Measurements from ENCODE around the gene UBE2D2. TPM values are rescaled to one million over a fixed set of nuclear protein-coding genes. Genes with fewer than 3 reads are reported as not detected.

The UBE2D2 gene
- total RNA-seq, 1 experiment from 2014 or later: 193 TPM

DNA sequence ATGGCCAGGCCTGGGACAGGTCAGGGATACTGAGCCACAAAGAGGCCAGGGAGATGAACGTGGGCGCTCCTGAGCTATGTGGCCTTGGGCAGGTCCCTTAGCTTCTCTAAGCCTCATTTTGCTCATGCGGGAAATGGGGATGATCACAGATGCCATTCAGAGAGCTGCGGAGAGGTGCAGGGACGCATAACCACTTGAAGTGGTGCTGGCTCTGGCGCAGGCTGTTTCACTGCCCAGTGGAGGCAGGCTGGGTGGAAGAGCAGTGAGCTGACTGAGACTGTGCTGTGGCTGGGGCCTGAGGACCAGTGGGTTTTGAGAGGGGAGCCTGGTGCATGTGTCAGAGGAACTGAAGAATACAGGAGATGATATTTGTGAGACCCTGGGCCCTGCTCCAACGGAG is 105.4 kb downstream of the UBE2D2 start:
- H3K4me3 Mint-ChIP-seq (ENCODE audit: unreplicated experiment): no peak overlapping the region
- POLR2A ChIA-PET: interaction anchor here (0.5 to 0.6 kb wide), 2 partner anchors 12 to 82 kb away, joined by 3 to 6 read pairs; no protein-coding TSS in a partner anchor

DNA sequence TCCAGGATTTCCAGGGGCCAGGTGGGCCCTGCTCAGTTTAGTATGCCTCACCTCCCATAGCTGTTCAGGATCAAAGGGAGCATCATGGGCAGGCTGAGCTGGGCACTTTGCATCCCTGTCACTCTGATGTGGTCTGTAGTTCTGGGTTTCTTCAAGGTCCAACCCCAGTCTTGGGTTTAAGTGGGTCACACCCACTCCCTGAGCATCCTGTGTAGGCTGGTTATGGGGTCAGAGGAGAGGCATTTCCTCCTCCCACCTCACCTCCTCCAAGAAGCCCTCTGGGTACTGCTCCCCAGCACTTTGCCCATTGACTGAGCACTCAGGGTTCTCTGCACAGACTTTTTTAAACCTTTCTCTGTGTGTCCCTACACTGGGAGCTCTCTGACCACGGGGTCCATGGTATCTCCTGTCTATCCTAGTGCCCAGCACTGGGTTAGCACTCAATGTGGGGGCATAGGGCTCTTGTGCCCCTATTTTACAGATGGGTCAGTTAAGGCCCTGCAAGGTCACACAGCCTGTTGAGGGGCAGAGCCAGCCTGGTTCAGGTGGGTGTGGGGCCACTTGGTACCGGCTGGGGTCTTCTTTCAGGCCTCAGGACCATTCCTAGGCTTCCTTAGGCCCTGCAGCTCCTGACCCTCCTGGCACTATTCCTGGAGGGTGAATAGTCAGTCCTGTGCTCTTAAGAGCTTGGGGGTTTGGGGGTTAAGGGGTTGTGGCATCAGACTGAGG is 106.0 kb downstream of the UBE2D2 start:
- intact Hi-C loops (cut with micrococcal nuclease; ENCODE audit: unreplicated experiment): no loop called here
- Histone ChIP-seq H3K4me3 (ENCODE audit: low read depth, low read length) (no peak overlapping the region), H3K9me3 (no peaks in the 10 kb centered on the region), H3K36me3 (ENCODE audit: control insufficient read depth, insufficient read depth, low read length) (peaks cover 5% of the 10 kb centered on the region), H3K4me1 (peaks cover 3% of the 10 kb centered on the region; the same call in 1 of the 2 replicates), H3K27me3 (replicated peaks; ENCODE audit: control insufficient read depth, insufficient read depth, low read length) (no peaks in the 10 kb centered on the region)
- Mint-ChIP-seq H3K9me3 (ENCODE audit: unreplicated experiment) (no peaks in the 10 kb centered on the region), H3K27me3 (ENCODE audit: insufficient read depth, unreplicated experiment) (no peaks in the 10 kb centered on the region), H3K36me3 (ENCODE audit: insufficient read depth, unreplicated experiment) (peaks cover 15% of the 10 kb centered on the region), H3K27ac (ENCODE audit: unreplicated experiment) (no peak overlapping the region), H3K4me1 (ENCODE audit: low read depth, unreplicated experiment) (no peaks in the 10 kb centered on the region), H3K4me3 (ENCODE audit: unreplicated experiment) (no peak overlapping the region)
- TF ChIP-seq, protein P1, sequence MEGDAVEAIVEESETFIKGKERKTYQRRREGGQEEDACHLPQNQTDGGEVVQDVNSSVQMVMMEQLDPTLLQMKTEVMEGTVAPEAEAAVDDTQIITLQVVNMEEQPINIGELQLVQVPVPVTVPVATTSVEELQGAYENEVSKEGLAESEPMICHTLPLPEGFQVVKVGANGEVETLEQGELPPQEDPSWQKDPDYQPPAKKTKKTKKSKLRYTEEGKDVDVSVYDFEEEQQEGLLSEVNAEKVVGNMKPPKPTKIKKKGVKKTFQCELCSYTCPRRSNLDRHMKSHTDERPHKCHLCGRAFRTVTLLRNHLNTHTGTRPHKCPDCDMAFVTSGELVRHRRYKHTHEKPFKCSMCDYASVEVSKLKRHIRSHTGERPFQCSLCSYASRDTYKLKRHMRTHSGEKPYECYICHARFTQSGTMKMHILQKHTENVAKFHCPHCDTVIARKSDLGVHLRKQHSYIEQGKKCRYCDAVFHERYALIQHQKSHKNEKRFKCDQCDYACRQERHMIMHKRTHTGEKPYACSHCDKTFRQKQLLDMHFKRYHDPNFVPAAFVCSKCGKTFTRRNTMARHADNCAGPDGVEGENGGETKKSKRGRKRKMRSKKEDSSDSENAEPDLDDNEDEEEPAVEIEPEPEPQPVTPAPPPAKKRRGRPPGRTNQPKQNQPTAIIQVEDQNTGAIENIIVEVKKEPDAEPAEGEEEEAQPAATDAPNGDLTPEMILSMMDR (IDR thresholded peaks at IDR 0.05; ENCODE audit: insufficient read depth in 1 of 2, low read depth in 1 of 2, low read length in 1 of 2, severe bottlenecking in 1 of 2, unreplicated experiment in 1 of 2): no peak
- CTCF ChIA-PET: interaction anchor here (1.4 kb wide), 1 partner anchor 16 kb away, joined by 4 read pairs; no protein-coding TSS in a partner anchor
- POLR2A ChIA-PET: interaction anchor here (0.5 to 0.6 kb wide), 2 partner anchors 77 to 81 kb away, joined by 3 to 6 read pairs; no protein-coding TSS in a partner anchor
- BruUV-seq (replicated peaks): no TSS peak
- DNase-seq: no peak

More for the DNA sequence above, 105.4 kb downstream of the UBE2D2 start:
- Mint-ChIP-seq H3K4me1 (ENCODE audit: low read depth, unreplicated experiment) (no peaks in the 10 kb centered on the region), H3K27me3 (ENCODE audit: insufficient read depth, unreplicated experiment) (no peaks in the 10 kb centered on the region), H3K36me3 (ENCODE audit: insufficient read depth, unreplicated experiment) (peaks cover 16% of the 10 kb centered on the region), H3K9me3 (ENCODE audit: unreplicated experiment) (no peaks in the 10 kb centered on the region), H3K27ac (ENCODE audit: unreplicated experiment) (no peak overlapping the region)
- no peak overlapping the region for H3K4me3 ChIP-seq (ENCODE audit: low read depth, low read length)
- no peak for DNase-seq
- H3K36me3 ChIP-seq (ENCODE audit: control insufficient read depth, insufficient read depth, low read length): peaks cover 7% of the 10 kb centered on the region
- TF ChIP-seq, protein P1 (IDR thresholded peaks at IDR 0.05; ENCODE audit: insufficient read depth in 1 of 2, low read depth in 1 of 2, low read length in 1 of 2, severe bottlenecking in 1 of 2, unreplicated experiment in 1 of 2): no peak
- H3K4me1 ChIP-seq: peaks cover 3% of the 10 kb centered on the region; the same call in 1 of the 2 replicates
- no peaks in the 10 kb centered on the region for H3K9me3 ChIP-seq
- CTCF ChIA-PET: interaction anchor here (1.4 kb wide), 1 partner anchor 15 kb away, joined by 4 read pairs; no protein-coding TSS in a partner anchor
- intact Hi-C loops (cut with micrococcal nuclease; ENCODE audit: unreplicated experiment): no loop called here
- no peaks in the 10 kb centered on the region for H3K27me3 ChIP-seq (replicated peaks; ENCODE audit: control insufficient read depth, insufficient read depth, low read length)
- BruUV-seq (replicated peaks): no TSS peak

DNA sequence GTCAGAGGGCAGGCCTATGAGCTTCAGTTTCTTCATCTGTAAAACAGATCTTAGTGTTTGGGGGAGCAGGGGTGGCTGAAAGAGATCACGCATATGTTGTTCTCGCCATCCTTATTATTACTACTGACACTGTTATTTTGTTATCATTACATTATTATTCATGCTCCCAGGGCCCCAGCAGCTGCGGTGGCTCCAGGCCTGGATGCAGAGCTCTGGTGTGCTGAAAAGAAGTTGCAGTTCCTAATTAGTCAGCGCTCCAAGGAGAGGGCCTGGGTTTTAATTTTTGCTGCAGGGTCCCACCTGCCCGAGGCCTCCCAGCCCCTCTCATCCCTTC is 106.6 kb downstream of the UBE2D2 start:
- H3K4me3 ChIP-seq (ENCODE audit: low read depth, low read length): no peak overlapping the region
- H3K27ac Mint-ChIP-seq (ENCODE audit: unreplicated experiment): no peak overlapping the region
- no TSS peak for BruUV-seq (replicated peaks)
- no peaks in the 10 kb centered on the region for H3K9me3 Mint-ChIP-seq (ENCODE audit: unreplicated experiment)
- peaks cover 5% of the 10 kb centered on the region for H3K4me1 ChIP-seq
- H3K36me3 ChIP-seq (ENCODE audit: control insufficient read depth, insufficient read depth, low read length): peaks cover 5% of the 10 kb centered on the region
- intact Hi-C loops (cut with micrococcal nuclease; ENCODE audit: unreplicated experiment): no loop called here
- H3K4me3 Mint-ChIP-seq (ENCODE audit: unreplicated experiment): no peak overlapping the region
- no peaks in the 10 kb centered on the region for H3K27me3 ChIP-seq (replicated peaks; ENCODE audit: control insufficient read depth, insufficient read depth, low read length)
- H3K27me3 Mint-ChIP-seq (ENCODE audit: insufficient read depth, unreplicated experiment): no peaks in the 10 kb centered on the region
- H3K36me3 Mint-ChIP-seq (ENCODE audit: insufficient read depth, unreplicated experiment): peaks cover 15% of the 10 kb centered on the region
- CTCF ChIA-PET: interaction anchor here (1.4 kb wide), 1 partner anchor 16 kb away, joined by 4 read pairs; no protein-coding TSS in a partner anchor
- no peak for DNase-seq
- POLR2A ChIA-PET: interaction anchor here (0.6 kb wide), 1 partner anchor 76 kb away, joined by 3 read pairs; no protein-coding TSS in a partner anchor
- H3K9me3 ChIP-seq: no peaks in the 10 kb centered on the region
- TF ChIP-seq, protein P1 (IDR thresholded peaks at IDR 0.05; ENCODE audit: insufficient read depth in 1 of 2, low read depth in 1 of 2, low read length in 1 of 2, severe bottlenecking in 1 of 2, unreplicated experiment in 1 of 2): no peak
- no peaks in the 10 kb centered on the region for H3K4me1 Mint-ChIP-seq (ENCODE audit: low read depth, unreplicated experiment)
